Type B pancreatic cell (in vitro differentiated cells): ENCODE measurements around the gene DTX1. TPM values are rescaled to one million over a fixed set of nuclear protein-coding genes. Genes with fewer than 3 reads are reported as not detected.
A peak's percentile ranks its signal among the peaks of the same experiment; 100 is the strongest.

Source experiments
- DNase-seq: peaks from one replicate; pipeline ENCODE4 v3.0.0; 2021; ENCODE audit warnings: mixed read lengths; ENCODE audit not compliant: unreplicated experiment; ENCODE audit errors: extremely low spot score
- H3K27ac Mint-ChIP-seq: 2 replicates; pipeline ENCODE4 v1.8.0; 2021; ENCODE audit warnings: mild to moderate bottlenecking, mixed read lengths
- H3K27me3 Mint-ChIP-seq: 2 replicates; pipeline ENCODE4 v1.8.0; 2021; ENCODE audit warnings: mixed read lengths
- H3K36me3 Mint-ChIP-seq: 2 replicates; pipeline ENCODE4 v1.8.0; 2021; ENCODE audit warnings: mixed read lengths
- H3K4me1 Mint-ChIP-seq: one replicate; pipeline ENCODE4 v1.8.0; 2021; ENCODE audit warnings: mixed read lengths; ENCODE audit not compliant: unreplicated experiment
- H3K4me3 Mint-ChIP-seq: 2 replicates; pipeline ENCODE4 v1.8.0; 2021; ENCODE audit warnings: mild to moderate bottlenecking, mixed read lengths
- H3K9me3 Mint-ChIP-seq: 2 replicates; pipeline ENCODE4 v1.8.0; 2021; ENCODE audit warnings: mixed read lengths
- CTCF ChIP-seq: fragments of 200-600 bp; sonication (generic); conservative IDR thresholded peaks from 2 replicates; pipeline ENCODE4 v1.5.0; 2021; ENCODE audit warnings: antibody characterized with exemption, mild to moderate bottlenecking
- total RNA-seq: library from RNA; stranded (reverse); gene quantifications from 2 replicates; pipeline ENCODE4 v1.2.1, GENCODE V29; 2021; ENCODE audit warnings: low replicate concordance

Gene DTX1
- total RNA-seq, 1 donor from 2014 or later = 2.4 TPM

GRCh38 chr12:113136128-113136989 is 79.8 kb downstream of the DTX1 start:
- DNase-seq = no peak
- H3K9me3 Mint-ChIP-seq = no peaks in the 10 kb centered on the region
- peak overlapping the region; percentile 39 for H3K4me3 Mint-ChIP-seq
- no peak overlapping the region for H3K27ac Mint-ChIP-seq
- H3K27me3 Mint-ChIP-seq = peaks cover 38% of the 10 kb centered on the region
- no peak for TF ChIP-seq CTCF
- H3K4me1 Mint-ChIP-seq = no peaks in the 10 kb centered on the region
- no peaks in the 10 kb centered on the region for H3K36me3 Mint-ChIP-seq

GRCh38 chr12:113136990-113137511 is 80.5 kb downstream of the DTX1 start:
- DNase-seq = no peak
- Mint-ChIP-seq H3K4me3 (no peak overlapping the region), H3K27me3 (peaks cover 33% of the 10 kb centered on the region), H3K9me3 (no peaks in the 10 kb centered on the region), H3K4me1 (no peaks in the 10 kb centered on the region), H3K36me3 (no peaks in the 10 kb centered on the region), H3K27ac (no peak overlapping the region)
- TF ChIP-seq CTCF = no peak

GRCh38 chr12:113137861-113138783 is 81.6 kb downstream of the DTX1 start:
- Mint-ChIP-seq H3K4me3 (no peak overlapping the region), H3K9me3 (no peaks in the 10 kb centered on the region), H3K27ac (no peak overlapping the region), H3K27me3 (peaks cover 25% of the 10 kb centered on the region), H3K4me1 (no peaks in the 10 kb centered on the region), H3K36me3 (no peaks in the 10 kb centered on the region)
- no peak for TF ChIP-seq CTCF
- DNase-seq = no peak

GRCh38 chr12:113138826-113139225 is 82.3 kb downstream of the DTX1 start:
- H3K36me3 Mint-ChIP-seq = no peaks in the 10 kb centered on the region
- H3K9me3 Mint-ChIP-seq = no peaks in the 10 kb centered on the region
- H3K27me3 Mint-ChIP-seq = peaks cover 25% of the 10 kb centered on the region

More at GRCh38 chr12:113138826-113139225, 82.3 kb downstream of the DTX1 start:
- TF ChIP-seq CTCF = no peak
- no peaks in the 10 kb centered on the region for H3K4me1 Mint-ChIP-seq
- H3K27ac Mint-ChIP-seq = no peak overlapping the region
- no peak overlapping the region for H3K4me3 Mint-ChIP-seq
- no peak for DNase-seq
